HepG2 (cell line): ENCODE data around the gene GP9. TPM values are rescaled to one million over a fixed set of nuclear protein-coding genes. Genes with fewer than 3 reads are reported as not detected.

Experiments used
- ERF ChIP-seq: IDR thresholded peaks from 2 replicates; pipeline ENCODE4 v1.6.1; 2018; ENCODE audit warnings: missing biosample characterization, missing genetic modification reagents
- HDAC2 ChIP-seq: sonication (generic); formaldehyde crosslinking; IDR thresholded peaks from 2 replicates; pipeline ENCODE4 v1.4.0; 2020; ENCODE audit warnings: missing genetic modification reagents
- MYC ChIP-seq: sonication (generic); formaldehyde crosslinking; IDR thresholded peaks from 2 replicates; pipeline ENCODE4 v1.9.0; 2021; ENCODE audit warnings: missing genetic modification reagents, borderline replicate concordance
- ZNF230 ChIP-seq: sonication (generic); formaldehyde crosslinking; IDR thresholded peaks from 2 replicates; pipeline ENCODE4 v1.4.0; 2020; ENCODE audit warnings: mild to moderate bottlenecking, missing genetic modification reagents
- ZNF737 ChIP-seq: sonication (generic); formaldehyde crosslinking; IDR thresholded peaks from 2 replicates; pipeline ENCODE4 v1.5.0; 2020; ENCODE audit warnings: missing genetic modification reagents, mild to moderate bottlenecking, borderline replicate concordance
- polyA plus RNA-seq, 8 experiments: library from polyadenylated mRNA; depleted of rRNA in 3 of 8; stranded (reverse) in 7 of 8; unstranded in 1 of 8; fragments of >200 nt; fragmentation: Illumina TruSeq in 4 of 8; extraction: Trizol in 4 of 8; gene quantifications; 2 replicates each; pipeline versions ENCODE4 v1.2.1 to v1.2.3, GENCODE V29; 2011 to 2016; ENCODE audit warnings: low read depth in 4 of 8, missing spikeins in 1 of 8, mixed read lengths in 1 of 8; ENCODE audit not compliant: insufficient read depth in 1 of 8
- total RNA-seq, 5 experiments: library from RNA; depleted of rRNA; stranded (reverse); fragments of >200 nt; fragmentation: Illumina TruSeq; extraction: Trizol; gene quantifications; 2 replicates each; pipeline ENCODE4 v1.2.3, GENCODE V29; 2016; ENCODE audit warnings: low read depth in 1 of 5
- TF ChIP-seq, protein P1 (sequence below): sonication (generic); formaldehyde crosslinking; IDR thresholded peaks from 2 replicates; pipeline ENCODE4 v1.4.0; 2020; ENCODE audit warnings: missing genetic modification reagents; ENCODE audit errors: not compliant biosample characterization
- TF ChIP-seq, protein P2 (sequence below): sonication (generic); formaldehyde crosslinking; IDR thresholded peaks from 2 replicates; pipeline ENCODE4 v1.5.1; 2020; ENCODE audit warnings: missing genetic modification reagents, mild to moderate bottlenecking, borderline replicate concordance
- TF ChIP-seq, protein P3 (sequence below): sonication (generic); formaldehyde crosslinking; IDR thresholded peaks from 2 replicates; pipeline ENCODE4 v1.5.1; 2020; ENCODE audit warnings: mild to moderate bottlenecking, missing genetic modification reagents
- TF ChIP-seq, protein P4 (sequence below), 2 experiments: fragments of 450-650 bp in 1 of 2; sonication (generic) in 1 of 2; formaldehyde crosslinking in 1 of 2; IDR thresholded peaks; 2 replicates each; pipeline versions ENCODE4 v1.6.1 to v1.8.0; 2016 to 2022; ENCODE audit warnings: antibody characterized with exemption in 1 of 2, mild to moderate bottlenecking in 1 of 2, missing genetic modification reagents in 1 of 2
- TF ChIP-seq, protein P5 (sequence below): sonication (generic); formaldehyde crosslinking; IDR thresholded peaks from 2 replicates; pipeline ENCODE4 v1.4.0; 2020; ENCODE audit warnings: missing genetic modification reagents

Gene GP9
- total and polyA plus RNA-seq, 2 of the 13 experiments (the other 11 are each of a cell fraction or from before 2014, with no cell fraction given), result not detected

DNA sequence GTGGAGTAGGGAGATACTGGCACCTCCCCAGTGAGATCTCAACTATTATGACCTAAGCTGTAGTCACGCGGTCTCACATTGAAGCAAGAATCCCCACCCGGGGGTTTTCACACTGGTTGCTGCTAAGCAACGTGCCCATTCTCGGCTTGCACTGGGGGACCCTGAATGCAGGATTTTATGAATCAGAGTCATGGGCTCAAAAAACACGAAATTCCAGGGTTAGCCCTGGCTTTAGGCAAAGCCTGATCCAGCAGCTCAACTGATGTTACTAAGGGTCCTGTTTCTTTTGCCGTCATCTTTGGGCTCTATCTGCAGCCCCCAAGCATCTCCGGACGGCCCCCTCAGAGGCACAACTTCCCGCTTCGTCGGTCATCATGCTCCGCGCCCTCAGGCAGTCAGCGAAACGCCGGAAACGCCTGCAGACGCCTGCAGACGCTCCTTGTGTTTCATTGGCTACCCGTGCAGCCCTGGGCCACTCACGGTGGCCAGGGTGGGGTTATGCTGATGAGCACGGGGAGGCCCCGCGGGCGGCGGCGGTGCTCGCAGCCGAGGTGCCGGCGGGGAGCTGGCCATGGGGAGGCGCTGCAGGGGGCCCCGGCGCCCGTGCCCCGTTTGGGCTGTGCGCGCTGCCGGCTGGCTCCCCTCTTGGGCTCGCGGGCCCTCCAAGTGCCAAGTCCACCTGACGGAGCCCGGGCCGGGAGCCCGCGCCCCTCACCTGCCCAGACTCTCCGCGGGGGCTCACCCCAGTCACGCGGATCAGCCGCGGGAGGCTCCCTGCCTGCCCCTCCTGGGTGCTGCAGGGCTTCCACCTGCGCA is 33.6 kb upstream of the GP9 start (continued):
- TF ChIP-seq MYC, result no peak; the same call in 1 of the 2 replicates
- TF ChIP-seq HDAC2, result no peak
- TF ChIP-seq ERF (CRISPR knock-in tag), result peak; percentile 64; the same call in 1 of the 2 replicates
- TF ChIP-seq, protein P1, sequence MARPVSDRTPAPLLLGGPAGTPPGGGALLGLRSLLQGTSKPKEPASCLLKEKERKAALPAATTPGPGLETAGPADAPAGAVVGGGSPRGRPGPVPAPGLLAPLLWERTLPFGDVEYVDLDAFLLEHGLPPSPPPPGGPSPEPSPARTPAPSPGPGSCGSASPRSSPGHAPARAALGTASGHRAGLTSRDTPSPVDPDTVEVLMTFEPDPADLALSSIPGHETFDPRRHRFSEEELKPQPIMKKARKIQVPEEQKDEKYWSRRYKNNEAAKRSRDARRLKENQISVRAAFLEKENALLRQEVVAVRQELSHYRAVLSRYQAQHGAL (CRISPR knock-in tag), result no peak
- TF ChIP-seq, protein P2, sequence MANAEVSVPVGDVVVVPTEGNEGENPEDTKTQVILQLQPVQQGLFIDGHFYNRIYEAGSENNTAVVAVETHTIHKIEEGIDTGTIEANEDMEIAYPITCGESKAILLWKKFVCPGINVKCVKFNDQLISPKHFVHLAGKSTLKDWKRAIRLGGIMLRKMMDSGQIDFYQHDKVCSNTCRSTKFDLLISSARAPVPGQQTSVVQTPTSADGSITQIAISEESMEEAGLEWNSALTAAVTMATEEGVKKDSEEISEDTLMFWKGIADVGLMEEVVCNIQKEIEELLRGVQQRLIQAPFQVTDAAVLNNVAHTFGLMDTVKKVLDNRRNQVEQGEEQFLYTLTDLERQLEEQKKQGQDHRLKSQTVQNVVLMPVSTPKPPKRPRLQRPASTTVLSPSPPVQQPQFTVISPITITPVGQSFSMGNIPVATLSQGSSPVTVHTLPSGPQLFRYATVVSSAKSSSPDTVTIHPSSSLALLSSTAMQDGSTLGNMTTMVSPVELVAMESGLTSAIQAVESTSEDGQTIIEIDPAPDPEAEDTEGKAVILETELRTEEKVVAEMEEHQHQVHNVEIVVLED (CRISPR knock-in tag), result peak; percentile 44; the same call in 1 of the 2 replicates
- TF ChIP-seq, protein P3, sequence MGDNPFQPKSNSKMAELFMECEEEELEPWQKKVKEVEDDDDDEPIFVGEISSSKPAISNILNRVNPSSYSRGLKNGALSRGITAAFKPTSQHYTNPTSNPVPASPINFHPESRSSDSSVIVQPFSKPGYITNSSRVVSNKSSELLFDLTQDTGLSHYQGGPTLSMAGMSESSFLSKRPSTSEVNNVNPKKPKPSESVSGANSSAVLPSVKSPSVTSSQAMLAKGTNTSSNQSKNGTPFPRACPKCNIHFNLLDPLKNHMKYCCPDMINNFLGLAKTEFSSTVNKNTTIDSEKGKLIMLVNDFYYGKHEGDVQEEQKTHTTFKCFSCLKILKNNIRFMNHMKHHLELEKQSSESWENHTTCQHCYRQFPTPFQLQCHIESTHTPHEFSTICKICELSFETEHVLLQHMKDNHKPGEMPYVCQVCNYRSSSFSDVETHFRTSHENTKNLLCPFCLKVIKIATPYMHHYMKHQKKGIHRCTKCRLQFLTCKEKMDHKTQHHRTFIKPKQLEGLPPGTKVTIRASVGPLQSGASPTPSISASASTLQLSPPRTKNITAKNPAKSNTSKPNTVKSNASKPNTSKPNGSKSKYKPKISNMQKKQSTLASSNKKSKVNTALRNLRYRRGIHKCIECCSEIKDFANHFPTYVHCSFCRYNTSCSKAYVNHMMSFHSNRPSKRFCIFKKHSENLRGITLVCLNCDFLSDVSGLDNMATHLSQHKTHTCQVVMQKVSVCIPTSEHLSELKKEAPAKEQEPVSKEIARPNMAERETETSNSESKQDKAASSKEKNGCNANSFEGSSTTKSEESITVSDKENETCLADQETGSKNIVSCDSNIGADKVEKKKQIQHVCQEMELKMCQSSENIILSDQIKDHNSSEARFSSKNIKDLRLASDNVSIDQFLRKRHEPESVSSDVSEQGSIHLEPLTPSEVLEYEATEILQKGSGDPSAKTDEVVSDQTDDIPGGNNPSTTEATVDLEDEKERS (CRISPR knock-in tag), result no peak
- no peak for TF ChIP-seq ZNF737 (CRISPR knock-in tag)
- TF ChIP-seq, protein P4, sequence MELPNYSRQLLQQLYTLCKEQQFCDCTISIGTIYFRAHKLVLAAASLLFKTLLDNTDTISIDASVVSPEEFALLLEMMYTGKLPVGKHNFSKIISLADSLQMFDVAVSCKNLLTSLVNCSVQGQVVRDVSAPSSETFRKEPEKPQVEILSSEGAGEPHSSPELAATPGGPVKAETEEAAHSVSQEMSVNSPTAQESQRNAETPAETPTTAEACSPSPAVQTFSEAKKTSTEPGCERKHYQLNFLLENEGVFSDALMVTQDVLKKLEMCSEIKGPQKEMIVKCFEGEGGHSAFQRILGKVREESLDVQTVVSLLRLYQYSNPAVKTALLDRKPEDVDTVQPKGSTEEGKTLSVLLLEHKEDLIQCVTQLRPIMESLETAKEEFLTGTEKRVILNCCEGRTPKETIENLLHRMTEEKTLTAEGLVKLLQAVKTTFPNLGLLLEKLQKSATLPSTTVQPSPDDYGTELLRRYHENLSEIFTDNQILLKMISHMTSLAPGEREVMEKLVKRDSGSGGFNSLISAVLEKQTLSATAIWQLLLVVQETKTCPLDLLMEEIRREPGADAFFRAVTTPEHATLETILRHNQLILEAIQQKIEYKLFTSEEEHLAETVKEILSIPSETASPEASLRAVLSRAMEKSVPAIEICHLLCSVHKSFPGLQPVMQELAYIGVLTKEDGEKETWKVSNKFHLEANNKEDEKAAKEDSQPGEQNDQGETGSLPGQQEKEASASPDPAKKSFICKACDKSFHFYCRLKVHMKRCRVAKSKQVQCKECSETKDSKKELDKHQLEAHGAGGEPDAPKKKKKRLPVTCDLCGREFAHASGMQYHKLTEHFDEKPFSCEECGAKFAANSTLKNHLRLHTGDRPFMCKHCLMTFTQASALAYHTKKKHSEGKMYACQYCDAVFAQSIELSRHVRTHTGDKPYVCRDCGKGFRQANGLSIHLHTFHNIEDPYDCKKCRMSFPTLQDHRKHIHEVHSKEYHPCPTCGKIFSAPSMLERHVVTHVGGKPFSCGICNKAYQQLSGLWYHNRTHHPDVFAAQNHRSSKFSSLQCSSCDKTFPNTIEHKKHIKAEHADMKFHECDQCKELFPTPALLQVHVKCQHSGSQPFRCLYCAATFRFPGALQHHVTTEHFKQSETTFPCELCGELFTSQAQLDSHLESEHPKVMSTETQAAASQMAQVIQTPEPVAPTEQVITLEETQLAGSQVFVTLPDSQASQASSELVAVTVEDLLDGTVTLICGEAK (IDR thresholded peaks at IDR 0.05), result no peak
- TF ChIP-seq, protein P4 (CRISPR knock-in tag; IDR thresholded peaks at IDR 0.05), result no peak
- peak; percentile 37; the same call in 1 of the 2 replicates for TF ChIP-seq ZNF230 (CRISPR knock-in tag)
- TF ChIP-seq, protein P5, sequence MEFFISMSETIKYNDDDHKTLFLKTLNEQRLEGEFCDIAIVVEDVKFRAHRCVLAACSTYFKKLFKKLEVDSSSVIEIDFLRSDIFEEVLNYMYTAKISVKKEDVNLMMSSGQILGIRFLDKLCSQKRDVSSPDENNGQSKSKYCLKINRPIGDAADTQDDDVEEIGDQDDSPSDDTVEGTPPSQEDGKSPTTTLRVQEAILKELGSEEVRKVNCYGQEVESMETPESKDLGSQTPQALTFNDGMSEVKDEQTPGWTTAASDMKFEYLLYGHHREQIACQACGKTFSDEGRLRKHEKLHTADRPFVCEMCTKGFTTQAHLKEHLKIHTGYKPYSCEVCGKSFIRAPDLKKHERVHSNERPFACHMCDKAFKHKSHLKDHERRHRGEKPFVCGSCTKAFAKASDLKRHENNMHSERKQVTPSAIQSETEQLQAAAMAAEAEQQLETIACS (CRISPR knock-in tag), result no peak; the same call in 1 of the 2 replicates
